HG02642 (cell line): ENCODE measurements around the gene ABI3BP.
"Not testable (repeated sequence)": the region's sequence is repeated elsewhere in the genome, so short reads cannot be mapped to it uniquely, and the experiment has no call there.

Experiments
- ATAC-seq: cut with Tn5 transposase; IDR thresholded peaks from one replicate; pipeline ENCODE4 v1.9.1; 2021; ENCODE audit warnings: mild to moderate bottlenecking; ENCODE audit not compliant: unreplicated experiment, poor library complexity

The ABI3BP gene

GRCh38 chr3:100954990-100955389 lies 38.2 kb downstream of the ABI3BP start:
- no peak for ATAC-seq

GRCh38 chr3:100954199-100954935 lies 38.9 kb downstream of the ABI3BP start:
- ATAC-seq, result no peak

- no peak for ATAC-seq
Measured at GRCh38 chr3:100953103-100953502, 40.1 kb downstream of the ABI3BP start.

- ATAC-seq, result no peak
Measured at GRCh38 chr3:100947119-100947518, 46.1 kb downstream of the ABI3BP start.

GRCh38 chr3:100946096-100946495 lies 47.1 kb downstream of the ABI3BP start:
- ATAC-seq, result not testable (repeated sequence)

GRCh38 chr3:100941451-100941850 lies 51.8 kb downstream of the ABI3BP start:
- no peak for ATAC-seq

- ATAC-seq, result no peak
Measured at GRCh38 chr3:100941041-100941440, 52.2 kb downstream of the ABI3BP start.

- ATAC-seq, result no peak
Measured at GRCh38 chr3:100936931-100937330, 56.3 kb downstream of the ABI3BP start.

GRCh38 chr3:100932491-100932890 lies 60.7 kb downstream of the ABI3BP start:
- ATAC-seq, result no peak

GRCh38 chr3:100928638-100929428 lies 64.4 kb downstream of the ABI3BP start:
- ATAC-seq, result no peak

- ATAC-seq, result no peak
Measured at GRCh38 chr3:100927775-100928174, 65.4 kb downstream of the ABI3BP start.

GRCh38 chr3:100915706-100916495 lies 77.3 kb downstream of the ABI3BP start:
- ATAC-seq, result no peak

- ATAC-seq, result no peak
Measured at GRCh38 chr3:100913870-100914648, 79.2 kb downstream of the ABI3BP start.

- ATAC-seq, result no peak
Measured at GRCh38 chr3:100912976-100913545, 80.2 kb downstream of the ABI3BP start.

- no peak for ATAC-seq
Measured at GRCh38 chr3:100912571-100912970, 80.7 kb downstream of the ABI3BP start.

- no peak for ATAC-seq
Measured at GRCh38 chr3:100911956-100912355, 81.3 kb downstream of the ABI3BP start.

GRCh38 chr3:100910986-100911385 lies 82.2 kb downstream of the ABI3BP start:
- ATAC-seq, result no peak

GRCh38 chr3:100902572-100902971 lies 90.6 kb downstream of the ABI3BP start:
- no peak for ATAC-seq

GRCh38 chr3:100900671-100901335 lies 92.4 kb downstream of the ABI3BP start:
- ATAC-seq, result no peak
